HepG2 (cell line): Measurements from ENCODE around the gene PRKAG3.

Source experiments
- CREB1 ChIP-seq, 2 experiments: fragments of 450-650 bp in 1 of 2; IDR thresholded peaks; 2 replicates each; pipeline ENCODE4 v1.6.1; 2016 to 2017; ENCODE audit warnings: control low read depth in 1 of 2, mild to moderate bottlenecking in 1 of 2, missing compliant biosample characterization in 1 of 2, missing genetic modification characterization in 1 of 2
- POLR2A ChIP-seq, 2 experiments: IDR thresholded peaks; 2 replicates each; pipeline ENCODE4 v1.6.1; 2011; ENCODE audit warnings: low read depth in 2 of 2, low read length in 2 of 2, mild to moderate bottlenecking in 1 of 2, moderate library complexity in 1 of 2; ENCODE audit not compliant: insufficient read depth in 1 of 2
- ZNF318 ChIP-seq: sonication (generic); formaldehyde crosslinking; IDR thresholded peaks from 2 replicates; pipeline ENCODE4 v1.4.0; 2020; ENCODE audit warnings: mild to moderate bottlenecking, missing genetic modification reagents
- TF ChIP-seq, protein P1 (sequence below): sonication (generic); formaldehyde crosslinking; IDR thresholded peaks from 2 replicates; pipeline ENCODE4 v1.5.0; 2020; ENCODE audit warnings: missing genetic modification reagents
- TF ChIP-seq, protein P2 (sequence below): sonication (generic); formaldehyde crosslinking; IDR thresholded peaks from 2 replicates; pipeline ENCODE4 v1.5.0; 2020; ENCODE audit warnings: mild to moderate bottlenecking, missing genetic modification reagents, moderate library complexity
- TF ChIP-seq, protein P3 (sequence below): sonication (generic); formaldehyde crosslinking; IDR thresholded peaks from 2 replicates; pipeline ENCODE4 v1.4.0; 2020; ENCODE audit warnings: missing genetic modification reagents

DNA sequence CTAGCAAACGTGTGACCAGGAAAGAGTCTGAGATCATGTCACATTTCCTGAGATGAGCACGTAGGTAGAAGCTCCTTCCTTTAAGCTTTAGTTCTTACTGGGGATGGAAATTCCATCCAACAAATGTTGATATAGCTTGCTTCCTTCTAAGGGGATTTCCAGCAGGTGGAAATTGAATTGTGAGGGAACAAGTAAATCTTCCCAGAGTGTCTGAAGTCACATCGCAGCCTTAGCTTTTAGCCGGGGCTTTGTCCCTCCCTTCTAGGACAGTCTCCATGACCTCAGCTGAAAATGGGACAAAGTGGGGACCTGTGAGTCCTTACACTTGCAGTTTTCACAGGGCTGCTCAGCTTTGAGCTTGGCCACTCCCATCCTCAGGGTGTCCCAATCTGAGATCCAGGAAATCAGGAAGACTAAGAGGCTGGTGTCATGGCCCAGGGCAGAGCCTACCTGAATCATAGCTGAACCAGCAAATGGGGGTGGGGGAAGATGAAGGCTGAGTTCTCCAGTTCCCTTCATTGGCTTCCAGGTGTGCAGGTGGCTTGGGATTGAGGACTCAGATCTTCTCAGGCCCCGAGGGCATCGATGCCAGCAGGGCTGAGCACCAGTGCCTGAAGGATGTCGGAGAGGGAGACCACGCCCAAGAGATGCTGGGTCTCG is 8.3 kb downstream of the PRKAG3 start:
- TF ChIP-seq, protein P1, sequence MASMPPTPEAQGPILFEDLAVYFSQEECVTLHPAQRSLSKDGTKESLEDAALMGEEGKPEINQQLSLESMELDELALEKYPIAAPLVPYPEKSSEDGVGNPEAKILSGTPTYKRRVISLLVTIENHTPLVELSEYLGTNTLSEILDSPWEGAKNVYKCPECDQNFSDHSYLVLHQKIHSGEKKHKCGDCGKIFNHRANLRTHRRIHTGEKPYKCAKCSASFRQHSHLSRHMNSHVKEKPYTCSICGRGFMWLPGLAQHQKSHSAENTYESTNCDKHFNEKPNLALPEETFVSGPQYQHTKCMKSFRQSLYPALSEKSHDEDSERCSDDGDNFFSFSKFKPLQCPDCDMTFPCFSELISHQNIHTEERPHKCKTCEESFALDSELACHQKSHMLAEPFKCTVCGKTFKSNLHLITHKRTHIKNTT (CRISPR knock-in tag) = no peak
- TF ChIP-seq, protein P2, sequence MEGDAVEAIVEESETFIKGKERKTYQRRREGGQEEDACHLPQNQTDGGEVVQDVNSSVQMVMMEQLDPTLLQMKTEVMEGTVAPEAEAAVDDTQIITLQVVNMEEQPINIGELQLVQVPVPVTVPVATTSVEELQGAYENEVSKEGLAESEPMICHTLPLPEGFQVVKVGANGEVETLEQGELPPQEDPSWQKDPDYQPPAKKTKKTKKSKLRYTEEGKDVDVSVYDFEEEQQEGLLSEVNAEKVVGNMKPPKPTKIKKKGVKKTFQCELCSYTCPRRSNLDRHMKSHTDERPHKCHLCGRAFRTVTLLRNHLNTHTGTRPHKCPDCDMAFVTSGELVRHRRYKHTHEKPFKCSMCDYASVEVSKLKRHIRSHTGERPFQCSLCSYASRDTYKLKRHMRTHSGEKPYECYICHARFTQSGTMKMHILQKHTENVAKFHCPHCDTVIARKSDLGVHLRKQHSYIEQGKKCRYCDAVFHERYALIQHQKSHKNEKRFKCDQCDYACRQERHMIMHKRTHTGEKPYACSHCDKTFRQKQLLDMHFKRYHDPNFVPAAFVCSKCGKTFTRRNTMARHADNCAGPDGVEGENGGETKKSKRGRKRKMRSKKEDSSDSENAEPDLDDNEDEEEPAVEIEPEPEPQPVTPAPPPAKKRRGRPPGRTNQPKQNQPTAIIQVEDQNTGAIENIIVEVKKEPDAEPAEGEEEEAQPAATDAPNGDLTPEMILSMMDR (CRISPR knock-in tag) = no peak
- TF ChIP-seq ZNF318 (no peak), POLR2A (IDR thresholded peaks at IDR 0.05; ENCODE audit: insufficient read depth in 1 of 2, low read depth in 2 of 2, low read length in 2 of 2) (peak in 1 of 2 experiments; percentile 7; a peak in 1 of 4 replicates), CREB1 (IDR thresholded peaks at IDR 0.05) (no peak), CREB1 (CRISPR knock-in tag; IDR thresholded peaks at IDR 0.05) (no peak)
- TF ChIP-seq, protein P3, sequence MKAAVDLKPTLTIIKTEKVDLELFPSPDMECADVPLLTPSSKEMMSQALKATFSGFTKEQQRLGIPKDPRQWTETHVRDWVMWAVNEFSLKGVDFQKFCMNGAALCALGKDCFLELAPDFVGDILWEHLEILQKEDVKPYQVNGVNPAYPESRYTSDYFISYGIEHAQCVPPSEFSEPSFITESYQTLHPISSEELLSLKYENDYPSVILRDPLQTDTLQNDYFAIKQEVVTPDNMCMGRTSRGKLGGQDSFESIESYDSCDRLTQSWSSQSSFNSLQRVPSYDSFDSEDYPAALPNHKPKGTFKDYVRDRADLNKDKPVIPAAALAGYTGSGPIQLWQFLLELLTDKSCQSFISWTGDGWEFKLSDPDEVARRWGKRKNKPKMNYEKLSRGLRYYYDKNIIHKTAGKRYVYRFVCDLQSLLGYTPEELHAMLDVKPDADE (CRISPR knock-in tag) = no peak
